Activated T-cell treated with anti-CD3 and anti-CD28 coated beads for 4 hours (primary cell): ENCODE results near the gene COL12A1.

ENCODE experiments used
- DNase-seq: peaks from one replicate; pipeline ENCODE4 v3.0.0-alpha.2; 2020

Gene COL12A1

DNA sequence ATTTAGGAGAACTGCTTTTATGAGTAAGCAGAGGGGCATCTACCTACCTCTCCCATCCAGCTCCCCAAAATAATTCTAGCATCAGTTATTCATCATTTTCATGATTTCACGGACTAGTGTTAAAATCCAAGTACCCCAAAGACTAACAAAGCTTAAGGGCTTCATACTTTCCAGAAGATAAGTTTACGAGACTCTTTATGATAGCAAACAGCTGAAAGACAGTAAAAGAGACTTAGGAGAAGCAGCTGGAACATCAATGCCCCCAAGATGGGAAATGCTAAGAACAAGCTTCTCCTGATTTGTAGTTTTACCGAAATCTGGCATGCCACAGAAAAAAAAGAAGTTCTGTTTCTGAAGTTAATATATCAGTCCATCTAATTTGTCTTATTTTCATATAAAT, 70.0 kb downstream of the COL12A1 start:
- DNase-seq, result no peak

DNA sequence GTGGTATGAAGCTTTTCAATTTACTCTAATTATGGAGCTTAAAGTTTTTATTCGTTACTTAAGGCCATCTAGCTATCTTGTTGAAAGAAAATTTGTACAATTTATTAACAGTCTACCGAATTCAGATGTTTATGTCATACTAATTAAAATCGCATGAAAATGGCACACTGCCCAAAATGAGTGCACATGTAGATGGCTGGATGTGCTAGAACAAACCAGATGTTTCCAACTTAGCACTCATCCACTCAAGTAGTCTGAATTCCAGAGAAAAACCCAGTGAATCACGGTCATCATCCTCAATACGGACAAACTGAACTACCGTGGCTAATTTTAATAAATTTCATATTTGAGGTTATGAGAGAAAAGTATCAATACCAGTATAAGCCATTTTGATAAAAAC, 70.4 kb downstream of the COL12A1 start:
- no peak for DNase-seq

GRCh38 chr6:75130784-75131183, 75.1 kb downstream of the COL12A1 start:
- DNase-seq, result no peak

DNA sequence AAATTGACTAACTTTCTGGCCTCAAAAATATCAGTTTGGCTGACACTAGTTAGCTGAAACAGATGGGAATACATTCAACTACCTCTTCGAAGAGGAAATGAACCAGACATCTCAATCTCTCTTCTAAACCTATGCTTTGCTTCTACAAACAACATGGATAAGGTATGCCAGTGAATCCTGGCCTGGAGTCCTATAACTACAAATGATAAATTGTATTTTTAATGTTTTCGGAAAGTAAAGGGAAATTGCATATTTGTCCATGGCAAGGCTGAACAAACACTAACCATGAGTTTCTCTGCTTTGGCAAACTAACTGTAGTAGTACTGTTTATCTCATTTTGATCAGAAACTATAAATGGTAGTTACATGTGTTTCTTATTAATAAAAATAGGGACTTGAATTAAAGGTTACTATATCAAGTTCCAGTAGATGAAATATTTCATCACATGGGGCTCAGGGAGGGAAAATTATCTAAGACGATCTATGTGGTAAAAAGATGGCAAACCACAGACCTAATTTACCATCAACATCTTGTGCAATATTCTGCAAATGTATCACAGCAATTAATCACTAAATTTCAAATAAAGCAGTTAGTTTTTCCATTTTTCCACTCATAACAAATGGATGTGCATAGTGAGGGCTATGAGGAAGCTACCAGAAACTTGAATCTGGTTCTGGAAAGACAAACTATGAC, 76.8 kb downstream of the COL12A1 start:
- DNase-seq, result no peak

DNA sequence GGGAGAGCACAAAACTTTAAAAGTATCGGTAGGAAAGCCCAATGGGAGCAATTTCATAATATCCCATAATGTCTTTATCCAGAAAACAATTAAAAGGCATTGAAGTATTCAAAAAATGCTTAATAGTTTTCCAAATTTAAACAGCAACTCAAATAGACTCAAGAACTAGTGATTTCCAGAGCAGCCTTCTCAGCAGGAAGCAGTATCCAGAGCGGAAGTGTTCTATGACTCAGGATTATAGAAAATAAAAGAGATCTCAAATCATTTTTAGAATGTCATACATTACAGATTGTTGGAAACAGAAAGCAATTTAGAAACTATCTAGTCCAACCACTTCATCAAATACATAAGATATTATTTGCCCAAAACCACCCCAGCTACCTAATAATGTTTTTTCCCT, 79.3 kb downstream of the COL12A1 start:
- DNase-seq, result no peak

DNA sequence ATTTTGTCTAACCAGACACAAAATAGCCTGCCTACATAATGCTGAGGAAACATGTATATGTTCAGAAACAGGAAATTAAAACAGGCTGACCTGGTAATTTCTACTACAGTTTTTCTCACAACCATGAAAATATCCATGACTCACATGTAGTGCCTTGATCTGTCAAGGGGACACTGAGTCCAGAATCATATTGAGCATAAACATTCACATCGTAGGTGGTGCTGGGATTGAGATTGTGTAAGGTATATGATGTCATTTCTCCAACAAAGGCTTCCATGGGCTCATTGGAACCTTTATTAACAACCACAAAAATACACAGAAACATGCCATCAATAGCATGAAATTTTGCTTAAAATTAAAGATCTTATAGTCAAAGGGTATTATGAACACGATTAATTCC, 80.9 kb downstream of the COL12A1 start:
- DNase-seq, result no peak

DNA sequence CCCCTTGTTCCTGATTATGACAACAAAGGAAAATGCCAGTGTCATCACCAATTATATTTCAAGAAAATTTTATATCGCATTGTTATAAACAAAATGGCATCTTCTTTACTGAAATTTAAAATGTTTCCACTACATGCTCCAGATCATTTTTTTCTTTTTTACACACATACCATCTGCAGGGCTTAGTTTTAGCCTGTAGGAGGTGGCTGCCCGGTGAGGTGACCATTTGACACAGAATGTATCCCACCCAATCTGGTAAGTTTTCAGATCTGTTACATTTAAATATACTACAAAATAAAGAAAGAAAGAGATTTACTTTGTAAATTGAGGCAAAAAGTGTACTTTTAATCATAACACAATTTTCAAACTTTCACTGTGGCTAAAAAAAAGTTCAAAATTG, 81.8 kb downstream of the COL12A1 start:
- no peak for DNase-seq

GRCh38 chr6:75118925-75119515, 86.8 kb downstream of the COL12A1 start:
- DNase-seq, result no peak

GRCh38 chr6:75117701-75118100, 88.2 kb downstream of the COL12A1 start:
- no peak for DNase-seq

DNA sequence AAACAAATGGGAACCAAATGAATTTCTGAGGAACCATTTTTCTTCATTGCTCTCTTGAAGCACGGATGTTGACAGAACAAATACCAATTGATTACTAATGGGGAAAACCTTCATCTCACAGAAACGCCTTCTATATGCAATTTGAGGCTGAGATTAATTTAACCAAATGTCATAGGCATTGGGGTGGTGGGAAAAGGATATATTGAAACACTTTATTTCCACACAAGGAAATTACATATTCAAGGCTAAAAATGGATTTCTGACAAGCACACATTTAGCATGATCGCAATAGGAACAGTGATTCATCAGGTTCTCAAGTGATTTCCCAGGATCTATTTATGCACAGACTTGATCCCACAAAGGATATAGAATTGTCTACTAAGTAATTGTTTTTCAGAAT, 88.9 kb downstream of the COL12A1 start:
- DNase-seq, result no peak

DNA sequence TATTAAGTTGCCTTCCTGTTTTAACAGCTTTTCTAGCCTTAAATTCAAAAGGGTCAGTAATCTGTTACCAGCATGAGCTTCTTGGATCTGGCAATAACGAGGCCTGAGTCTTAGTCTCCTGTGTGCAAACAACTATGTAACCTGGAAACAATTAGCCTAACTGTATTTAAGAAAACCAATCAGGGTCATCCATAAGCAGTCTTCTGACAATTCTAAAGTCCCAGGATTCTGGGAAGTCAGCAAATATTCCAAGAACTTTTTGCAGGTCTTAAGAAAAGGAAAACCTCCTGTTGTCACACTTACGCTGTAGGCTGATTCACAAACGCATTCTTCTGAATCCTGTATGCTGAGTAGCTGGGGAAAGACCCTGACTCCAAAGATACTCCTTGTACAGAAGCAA, 90.4 kb downstream of the COL12A1 start:
- no peak for DNase-seq

- DNase-seq, result no peak
Observed at GRCh38 chr6:75114806-75115205, 91.0 kb downstream of the COL12A1 start.

GRCh38 chr6:75114195-75114594, 91.7 kb downstream of the COL12A1 start:
- no peak for DNase-seq

- DNase-seq, result no peak
Observed at GRCh38 chr6:75113446-75113845, 92.4 kb downstream of the COL12A1 start.

GRCh38 chr6:75109765-75110164, 96.1 kb downstream of the COL12A1 start:
- no peak for DNase-seq

- no peak for DNase-seq
Observed at GRCh38 chr6:75109022-75109421, 96.8 kb downstream of the COL12A1 start.

GRCh38 chr6:75108333-75108974, 97.4 kb downstream of the COL12A1 start:
- DNase-seq, result no peak

DNA sequence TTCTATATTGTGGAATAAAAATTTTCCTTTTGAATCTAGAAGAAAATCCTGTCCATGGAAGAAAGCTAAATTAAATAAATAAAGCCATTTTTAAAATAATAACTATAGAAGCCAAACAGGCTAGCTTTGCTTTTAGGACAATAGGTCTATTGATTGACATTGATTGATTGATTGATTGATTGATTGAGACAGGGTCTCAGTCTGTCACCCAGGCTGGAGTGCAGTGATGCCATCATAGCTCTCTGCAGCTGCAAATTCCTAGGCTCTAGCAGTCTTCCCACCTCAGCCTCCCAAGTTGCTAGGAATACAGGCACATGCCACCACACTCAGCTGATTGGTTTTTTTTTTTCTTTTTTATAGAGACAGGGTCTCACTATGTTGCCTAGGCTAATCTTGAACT, 97.9 kb downstream of the COL12A1 start:
- DNase-seq, result no peak

- no peak for DNase-seq
Observed at GRCh38 chr6:75106426-75106825, 99.4 kb downstream of the COL12A1 start.

- DNase-seq, result no peak
Observed at GRCh38 chr6:75103431-75103830, 102.4 kb downstream of the COL12A1 start.

- DNase-seq, result no peak
Observed at GRCh38 chr6:75102301-75102700, 103.6 kb downstream of the COL12A1 start.

- DNase-seq, result no peak
Observed at GRCh38 chr6:75101896-75102295, 104.0 kb downstream of the COL12A1 start.

DNA sequence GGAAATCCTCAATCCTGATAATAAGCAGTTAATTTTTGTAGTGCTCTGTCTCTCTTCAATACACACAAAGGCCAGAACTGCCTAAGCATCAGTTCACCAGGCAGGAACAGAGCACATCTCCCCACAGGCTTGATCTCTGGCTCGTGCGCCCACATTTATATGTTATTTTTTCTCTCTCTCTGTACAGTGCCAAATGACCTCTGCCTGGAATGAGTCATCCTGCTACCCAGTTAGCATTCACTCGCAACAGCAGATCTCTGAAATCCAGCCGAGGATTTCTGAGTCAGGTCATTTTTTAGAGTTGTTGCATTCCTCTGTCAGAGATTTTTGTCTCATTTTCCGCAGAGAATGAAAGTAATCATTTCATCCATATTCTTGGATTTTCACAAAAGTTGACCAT, 107.1 kb downstream of the COL12A1 start:
- no peak for DNase-seq

GRCh38 chr6:75096966-75097365, 108.9 kb downstream of the COL12A1 start:
- DNase-seq, result no peak
